Tibial nerve (tissue), 4 donors: Measurements from ENCODE around the gene C12orf56.

Experiments used
- EP300 ChIP-seq, 2 donors: sonication (generic); formaldehyde crosslinking; IDR thresholded peaks; one replicate each; pipeline ENCODE4 v1.6.1; 2017; ENCODE audit warnings: antibody characterized with exemption in 2 of 2, mild to moderate bottlenecking in 1 of 2
- TF ChIP-seq, protein P1 (sequence below), 5 experiments: fragments of 200-600 bp in 3 of 5; fragments of 450-650 bp in 2 of 5; sonication (generic) in 3 of 5; IDR thresholded peaks; one replicate each; pipeline ENCODE4 v1.5.1; 2016 to 2019; ENCODE audit warnings: antibody characterized with exemption in 5 of 5, mild to moderate bottlenecking in 3 of 5, moderate library complexity in 2 of 5

DNA sequence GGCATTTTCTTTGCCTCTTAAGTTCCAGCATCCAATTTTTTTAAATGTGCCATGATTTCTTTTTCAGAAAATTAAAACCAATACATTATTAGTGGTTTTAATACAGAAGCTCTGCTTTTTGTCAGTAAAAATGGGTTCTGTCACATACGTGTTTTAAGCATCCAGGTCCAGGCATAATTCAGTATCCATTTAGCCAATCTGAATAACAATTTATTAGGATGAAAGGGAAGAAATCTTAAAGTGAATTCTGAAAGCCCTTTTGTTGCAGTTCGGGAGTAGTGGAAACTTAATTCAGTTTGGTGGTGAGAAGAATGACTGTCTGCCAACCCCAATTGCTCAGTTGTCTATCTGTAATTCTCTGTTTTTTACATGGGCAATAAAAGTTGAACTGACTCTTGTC lies 20.9 kb upstream of the C12orf56 start:
- TF ChIP-seq EP300 (IDR thresholded peaks at IDR 0.05), result no peak
- TF ChIP-seq, protein P1, sequence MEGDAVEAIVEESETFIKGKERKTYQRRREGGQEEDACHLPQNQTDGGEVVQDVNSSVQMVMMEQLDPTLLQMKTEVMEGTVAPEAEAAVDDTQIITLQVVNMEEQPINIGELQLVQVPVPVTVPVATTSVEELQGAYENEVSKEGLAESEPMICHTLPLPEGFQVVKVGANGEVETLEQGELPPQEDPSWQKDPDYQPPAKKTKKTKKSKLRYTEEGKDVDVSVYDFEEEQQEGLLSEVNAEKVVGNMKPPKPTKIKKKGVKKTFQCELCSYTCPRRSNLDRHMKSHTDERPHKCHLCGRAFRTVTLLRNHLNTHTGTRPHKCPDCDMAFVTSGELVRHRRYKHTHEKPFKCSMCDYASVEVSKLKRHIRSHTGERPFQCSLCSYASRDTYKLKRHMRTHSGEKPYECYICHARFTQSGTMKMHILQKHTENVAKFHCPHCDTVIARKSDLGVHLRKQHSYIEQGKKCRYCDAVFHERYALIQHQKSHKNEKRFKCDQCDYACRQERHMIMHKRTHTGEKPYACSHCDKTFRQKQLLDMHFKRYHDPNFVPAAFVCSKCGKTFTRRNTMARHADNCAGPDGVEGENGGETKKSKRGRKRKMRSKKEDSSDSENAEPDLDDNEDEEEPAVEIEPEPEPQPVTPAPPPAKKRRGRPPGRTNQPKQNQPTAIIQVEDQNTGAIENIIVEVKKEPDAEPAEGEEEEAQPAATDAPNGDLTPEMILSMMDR (IDR thresholded peaks at IDR 0.05), result no peak
